Measurements from ENCODE around the gene SND1.

DNA sequence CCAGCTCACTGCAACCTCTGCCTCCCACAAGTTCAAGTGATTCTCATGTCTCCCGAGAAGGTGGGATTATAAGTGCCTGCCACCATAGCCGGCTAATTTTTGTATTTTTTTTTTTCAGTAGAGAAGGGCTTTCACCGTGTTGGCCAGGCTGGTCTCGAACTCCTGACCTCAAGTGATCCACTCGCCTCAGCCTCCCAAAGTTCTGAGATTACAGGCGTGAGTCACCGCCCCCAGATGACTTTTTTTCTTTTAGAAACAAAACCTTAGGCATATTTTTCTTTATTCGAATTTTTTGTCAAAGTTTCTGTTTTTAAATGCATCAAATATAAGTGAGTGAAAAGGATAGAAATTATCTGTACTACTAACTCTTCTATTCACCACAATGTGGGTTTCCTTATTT is 266.1 kb downstream of the SND1 start:
- TF ChIP-seq, protein P1, sequence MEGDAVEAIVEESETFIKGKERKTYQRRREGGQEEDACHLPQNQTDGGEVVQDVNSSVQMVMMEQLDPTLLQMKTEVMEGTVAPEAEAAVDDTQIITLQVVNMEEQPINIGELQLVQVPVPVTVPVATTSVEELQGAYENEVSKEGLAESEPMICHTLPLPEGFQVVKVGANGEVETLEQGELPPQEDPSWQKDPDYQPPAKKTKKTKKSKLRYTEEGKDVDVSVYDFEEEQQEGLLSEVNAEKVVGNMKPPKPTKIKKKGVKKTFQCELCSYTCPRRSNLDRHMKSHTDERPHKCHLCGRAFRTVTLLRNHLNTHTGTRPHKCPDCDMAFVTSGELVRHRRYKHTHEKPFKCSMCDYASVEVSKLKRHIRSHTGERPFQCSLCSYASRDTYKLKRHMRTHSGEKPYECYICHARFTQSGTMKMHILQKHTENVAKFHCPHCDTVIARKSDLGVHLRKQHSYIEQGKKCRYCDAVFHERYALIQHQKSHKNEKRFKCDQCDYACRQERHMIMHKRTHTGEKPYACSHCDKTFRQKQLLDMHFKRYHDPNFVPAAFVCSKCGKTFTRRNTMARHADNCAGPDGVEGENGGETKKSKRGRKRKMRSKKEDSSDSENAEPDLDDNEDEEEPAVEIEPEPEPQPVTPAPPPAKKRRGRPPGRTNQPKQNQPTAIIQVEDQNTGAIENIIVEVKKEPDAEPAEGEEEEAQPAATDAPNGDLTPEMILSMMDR (IDR thresholded peaks at IDR 0.05; ENCODE audit: low read depth, low read length, poor library complexity, severe bottlenecking) = no peak
- no peak for TF ChIP-seq EZH2phosphoT487 (IDR thresholded peaks at IDR 0.05; ENCODE audit: borderline replicate concordance, low read length)
